Body of pancreas (tissue), 4 donors: ENCODE measurements around the gene TM9SF1. TPM values are rescaled to one million over a fixed set of nuclear protein-coding genes. Genes with fewer than 3 reads are reported as not detected.

Experiments
- ATAC-seq: fragments of 150-250 bp; one replicate; pipeline ENCODE4 v1.9.1; 2016
- DNase-seq, 4 donors: peaks; one replicate each; pipeline ENCODE4 v3.0.0-alpha.2; 2019
- H3K27ac ChIP-seq, 4 donors: fragments of 200-600 bp; sonication (generic); 1 replicate in 3 of 4; 2 replicates in 1 of 4; pipeline versions ENCODE4 v1.5.1 to v1.6.1; 2016 to 2019; ENCODE audit warnings: mild to moderate bottlenecking in 1 of 4, mixed read lengths in 1 of 4, moderate library complexity in 1 of 4
- H3K27me3 ChIP-seq, 2 donors: fragments of 200-600 bp; sonication (generic); one replicate each; pipeline ENCODE4 v1.6.0; 2016; ENCODE audit warnings: mild to moderate bottlenecking in 1 of 2
- H3K36me3 ChIP-seq, 2 donors: fragments of 200-600 bp; sonication (generic); replicated peaks in 1 of 2; 2 replicates each; pipeline ENCODE4 v1.5.1; 2016; ENCODE audit warnings: low read depth in 2 of 2; ENCODE audit not compliant: insufficient read depth in 1 of 2
- H3K4me1 ChIP-seq: fragments of 200-600 bp; sonication (generic); one replicate; pipeline ENCODE4 v1.6.0; 2016
- H3K4me3 ChIP-seq, 2 donors: fragments of 200-600 bp; sonication (generic); 1 replicate in 1 of 2; 2 replicates in 1 of 2; pipeline ENCODE4 v1.5.1; 2016 to 2019
- H3K9me3 ChIP-seq, 3 donors: fragments of 200-600 bp; sonication (generic); 1 replicate in 2 of 3; 2 replicates in 1 of 3; pipeline ENCODE4 v1.5.1; 2016
- CTCF ChIP-seq, 7 experiments: fragments of 450-650 bp in 4 of 7; fragments of 200-600 bp in 3 of 7; sonication (generic) in 3 of 7; IDR thresholded peaks; one replicate each; pipeline ENCODE4 v1.5.1; 2016 to 2019; ENCODE audit warnings: antibody characterized with exemption in 7 of 7
- POLR2A ChIP-seq, 3 donors: fragments of 450-650 bp; IDR thresholded peaks; one replicate each; pipeline ENCODE4 v1.6.1; 2016; ENCODE audit warnings: antibody characterized with exemption in 3 of 3, mild to moderate bottlenecking in 2 of 3
- WGBS, 2 donors: methylation state at CpG; one replicate each; pipeline ENCODE4 v1.1.5; 2017; 5-methylcytosine and 5-hydroxymethylcytosine counted together
- intact Hi-C: fragments of 100-400 bp; cut with DNase I; formaldehyde crosslinking; loops from one replicate; pipeline ENCODE4 v1.15.1; 2023
- total RNA-seq, 2 donors: library from RNA; depleted of rRNA; stranded (reverse); fragments of >200 nt; gene quantifications; one replicate each; pipeline ENCODE4 v1.1.0, GENCODE V29; 2016

TM9SF1 gene
- total RNA-seq, 2 donors from 2014 or later = 57.9 to 59.7 TPM

- Histone ChIP-seq H3K9me3 (no peaks in the 10 kb centered on the region), H3K4me1 (peaks cover 54% of the 10 kb centered on the region), H3K36me3 (peaks cover 6 to 27% of the 10 kb centered on the region in 2 donors), H3K4me3 (no peak overlapping the region), H3K27me3 (no peaks in the 10 kb centered on the region), H3K27ac (no peak overlapping the region)
- no peak for TF ChIP-seq POLR2A (IDR thresholded peaks at IDR 0.05)
- no peak for TF ChIP-seq CTCF (IDR thresholded peaks at IDR 0.05)
- ATAC-seq (no peak), DNase-seq (no peak)
- intact Hi-C loops = no loop called here
- 80 to 90% methylated on average over 5 of the region's 5 CpGs for WGBS, 2 donors
Observed at GRCh38 chr14:24238527-24239037, 43.3 kb upstream of the TM9SF1 start.

DNA sequence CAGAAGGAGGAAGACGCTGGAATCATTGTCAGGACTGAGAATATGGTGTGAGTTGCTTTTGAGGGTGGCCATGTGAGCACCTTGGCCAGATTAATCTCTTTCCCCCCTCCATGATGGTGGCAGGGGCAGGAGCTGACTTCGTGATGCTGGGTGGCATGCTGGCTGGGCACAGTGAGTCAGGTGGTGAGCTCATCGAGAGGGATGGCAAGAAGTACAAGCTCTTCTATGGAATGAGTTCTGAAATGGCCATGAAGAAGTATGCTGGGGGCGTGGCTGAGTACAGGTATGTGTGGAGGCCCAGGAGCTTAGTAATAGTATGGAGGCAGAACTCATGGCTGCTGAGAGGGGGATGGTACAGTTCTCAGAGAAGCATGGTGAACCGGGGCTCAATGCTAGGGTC is 42.9 kb upstream of the TM9SF1 start:
- intact Hi-C loops = no loop called here
- ATAC-seq (no peak), DNase-seq (no peak)
- no peak for TF ChIP-seq CTCF (IDR thresholded peaks at IDR 0.05)
- no peak for TF ChIP-seq POLR2A (IDR thresholded peaks at IDR 0.05)
- Histone ChIP-seq H3K36me3 (peaks cover 6 to 27% of the 10 kb centered on the region in 2 donors), H3K27me3 (no peaks in the 10 kb centered on the region), H3K4me1 (peaks cover 54% of the 10 kb centered on the region), H3K27ac (no peak overlapping the region), H3K4me3 (no peak overlapping the region), H3K9me3 (no peaks in the 10 kb centered on the region)
- 76 to 86% methylated on average over 5 of the region's 5 CpGs for WGBS, 2 donors

DNA sequence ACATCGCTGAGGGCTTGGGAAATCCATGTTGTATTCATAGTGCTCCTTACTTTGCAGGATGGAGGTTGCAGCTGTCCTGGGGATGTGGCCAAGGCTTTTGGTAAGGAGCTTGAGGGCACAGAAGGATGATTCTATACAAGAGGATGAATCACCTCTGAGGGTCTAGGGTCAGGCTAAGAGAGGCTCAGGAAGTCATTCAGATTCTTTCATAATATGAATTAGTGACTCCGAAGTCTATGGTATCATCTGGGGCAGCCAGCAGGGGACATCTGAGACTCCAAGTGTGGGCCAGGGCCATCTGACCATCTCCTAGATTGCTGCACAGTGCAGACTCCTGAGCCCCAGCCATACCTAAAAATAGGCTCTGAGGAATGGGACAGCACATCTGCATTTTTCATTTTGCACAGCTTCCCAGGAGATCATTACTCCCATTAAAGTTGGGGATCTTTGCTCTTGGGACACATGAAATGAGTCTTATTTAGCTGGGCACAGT is 42.3 kb upstream of the TM9SF1 start:
- Histone ChIP-seq H3K36me3 (peaks cover 6 to 27% of the 10 kb centered on the region in 2 donors), H3K9me3 (no peaks in the 10 kb centered on the region), H3K4me3 (no peak overlapping the region), H3K27ac (no peak overlapping the region), H3K27me3 (no peaks in the 10 kb centered on the region), H3K4me1 (peaks cover 55% of the 10 kb centered on the region)
- intact Hi-C loops = no loop called here
- ATAC-seq (no peak), DNase-seq (no peak)
- 89 to 93% methylated on average over 2 of the region's 2 CpGs for WGBS, 2 donors
- no peak for TF ChIP-seq CTCF (IDR thresholded peaks at IDR 0.05)
- TF ChIP-seq POLR2A (IDR thresholded peaks at IDR 0.05) = no peak

DNA sequence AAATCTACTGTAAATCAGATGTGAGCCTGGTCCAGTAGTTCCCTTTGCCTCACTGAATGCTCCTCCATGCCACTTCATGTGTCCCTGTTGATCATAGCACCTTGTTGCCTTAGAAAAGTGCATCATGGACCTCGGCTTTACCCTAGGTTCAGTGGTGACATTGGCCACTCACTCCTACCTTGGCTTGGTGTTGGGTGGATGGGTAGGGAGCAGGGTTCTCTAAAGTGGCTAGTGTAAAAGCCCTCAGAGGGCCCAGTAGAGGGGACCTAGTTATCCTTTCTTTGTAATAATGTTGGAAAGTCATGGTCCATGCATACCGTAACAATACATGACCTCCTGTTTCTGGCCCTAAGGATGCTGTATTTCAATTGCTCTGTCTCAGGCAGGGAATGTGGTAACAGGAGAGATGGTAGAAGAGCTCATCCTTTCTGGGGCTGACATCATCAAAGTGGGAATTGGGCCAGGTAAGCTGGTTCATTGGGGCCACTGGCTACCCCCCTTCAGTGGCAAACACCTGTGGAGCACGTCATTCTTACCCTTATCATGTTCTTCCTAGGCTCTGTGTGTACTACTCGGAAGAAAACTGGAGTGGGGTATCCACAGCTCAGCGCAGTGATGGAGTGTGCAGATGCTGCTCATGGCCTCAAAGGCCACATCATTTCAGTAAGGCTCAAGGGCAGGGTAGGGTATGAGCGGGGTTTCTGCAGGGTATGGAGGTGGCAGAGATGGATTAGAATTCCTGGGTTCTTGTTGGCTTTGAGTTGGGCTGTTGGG is 41.6 kb upstream of the TM9SF1 start:
- H3K27me3 ChIP-seq = no peaks in the 10 kb centered on the region
- peaks cover 6 to 27% of the 10 kb centered on the region in 2 donors for H3K36me3 ChIP-seq
- no peak overlapping the region for H3K4me3 ChIP-seq
- ATAC-seq (no peak), DNase-seq (peak in 1 of 4 donors; percentile 4)
- no peak overlapping the region for H3K27ac ChIP-seq
- no peaks in the 10 kb centered on the region for H3K9me3 ChIP-seq
- intact Hi-C loops = no loop called here
- TF ChIP-seq POLR2A (IDR thresholded peaks at IDR 0.05) (no peak), CTCF (IDR thresholded peaks at IDR 0.05) (no peak)
- H3K4me1 ChIP-seq = peaks cover 55% of the 10 kb centered on the region
- WGBS, 2 donors = 89 to 92% methylated on average over 3 to 6 of the region's 6 CpGs
